Endodermal cell (in vitro differentiated cells): ENCODE measurements around the gene GJB3. TPM values are rescaled to one million over a fixed set of nuclear protein-coding genes. Genes with fewer than 3 reads are reported as not detected.

Source experiments
- DNase-seq: peaks from one replicate; pipeline ENCODE4 v3.0.0-alpha.2; 2017
- H3K27ac ChIP-seq: 2 replicates; pipeline ENCODE4 v1.5.1; 2013; ENCODE audit warnings: mild to moderate bottlenecking, low read depth, low read length, moderate library complexity
- H3K27me3 ChIP-seq: 2 replicates; pipeline ENCODE4 v1.6.1; 2013; ENCODE audit warnings: mild to moderate bottlenecking, low read length, moderate library complexity; ENCODE audit not compliant: insufficient read depth, control insufficient read depth, poor library complexity, severe bottlenecking
- H3K36me3 ChIP-seq: 2 replicates; pipeline ENCODE4 v1.7.0; 2013; ENCODE audit warnings: mild to moderate bottlenecking, low read length, moderate library complexity; ENCODE audit not compliant: control insufficient read depth, insufficient read depth
- H3K4me1 ChIP-seq: one replicate; pipeline ENCODE4 v1.7.0; 2013; ENCODE audit warnings: low read length; ENCODE audit not compliant: control insufficient read depth, insufficient read depth
- H3K4me3 ChIP-seq: 2 replicates; pipeline ENCODE4 v1.5.1; 2013; ENCODE audit warnings: mild to moderate bottlenecking, low read length, moderate library complexity
- H3K9ac ChIP-seq: 2 replicates; pipeline ENCODE4 v1.6.1; 2013; ENCODE audit warnings: mild to moderate bottlenecking, low read length, moderate library complexity; ENCODE audit not compliant: poor library complexity, severe bottlenecking; ENCODE audit errors: extremely low read depth
- H3K9me3 ChIP-seq: 2 replicates; pipeline ENCODE4 v1.6.1; 2013; ENCODE audit warnings: mild to moderate bottlenecking, low read length, moderate library complexity; ENCODE audit not compliant: control insufficient read depth
- H3K27ac Mint-ChIP-seq: 2 replicates; pipeline ENCODE4 v1.8.0; 2020; ENCODE audit warnings: mixed read lengths
- H3K27me3 Mint-ChIP-seq: 2 replicates; pipeline ENCODE4 v1.8.0; 2021; ENCODE audit warnings: mild to moderate bottlenecking, mixed read lengths; ENCODE audit not compliant: insufficient read depth
- H3K36me3 Mint-ChIP-seq: 2 replicates; pipeline ENCODE4 v1.8.0; 2020; ENCODE audit warnings: low read depth, mixed read lengths
- H3K4me1 Mint-ChIP-seq: 2 replicates; pipeline ENCODE4 v1.8.0; 2020; ENCODE audit warnings: mixed read lengths
- H3K4me3 Mint-ChIP-seq: 2 replicates; pipeline ENCODE4 v1.8.0; 2020; ENCODE audit warnings: mild to moderate bottlenecking, moderate library complexity, mixed read lengths
- H3K9me3 Mint-ChIP-seq: 2 replicates; pipeline ENCODE4 v1.8.0; 2020; ENCODE audit warnings: mild to moderate bottlenecking, mixed read lengths
- WGBS, 2 experiments: methylation state at CpG; one replicate each; pipeline versions ENCODE4 v1.1.5 to v1.1.7; 2013; ENCODE audit warnings: missing lambda C conversion rate in 2 of 2, mixed read lengths in 1 of 2; ENCODE audit not compliant: insufficient coverage in 1 of 2, insufficient read length in 1 of 2; 5-methylcytosine and 5-hydroxymethylcytosine counted together
- total RNA-seq, 2 donors: library from RNA; stranded (reverse); fragmentation: NEBNext Ultra II Directional in 1 of 2; extraction: Animal tissue kit (Norgen Biotek cat#: 25700) in 1 of 2; gene quantifications; 2 replicates in 1 of 2; 3 replicates in 1 of 2; pipeline ENCODE4 v1.2.1, GENCODE V29; 2021
- TF ChIP-seq, protein P1 (sequence below): fragments of 200-600 bp; sonication (generic); conservative IDR thresholded peaks from 2 replicates; pipeline ENCODE4 v1.5.0; 2021; ENCODE audit warnings: antibody characterized with exemption, mild to moderate bottlenecking

Gene GJB3
- total RNA-seq, 2 donors from 2014 or later = 0.38 to 2.9 TPM

DNA sequence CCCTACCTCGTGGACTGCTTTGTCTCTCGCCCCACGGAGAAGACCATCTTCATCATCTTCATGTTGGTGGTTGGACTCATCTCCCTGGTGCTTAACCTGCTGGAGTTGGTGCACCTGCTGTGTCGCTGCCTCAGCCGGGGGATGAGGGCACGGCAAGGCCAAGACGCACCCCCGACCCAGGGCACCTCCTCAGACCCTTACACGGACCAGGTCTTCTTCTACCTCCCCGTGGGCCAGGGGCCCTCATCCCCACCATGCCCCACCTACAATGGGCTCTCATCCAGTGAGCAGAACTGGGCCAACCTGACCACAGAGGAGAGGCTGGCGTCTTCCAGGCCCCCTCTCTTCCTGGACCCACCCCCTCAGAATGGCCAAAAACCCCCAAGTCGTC is 13.8 kb downstream of the GJB3 start:
- no peak overlapping the region for H3K27ac Mint-ChIP-seq
- Histone ChIP-seq H3K9me3 (no peaks in the 10 kb centered on the region), H3K36me3 (no peaks in the 10 kb centered on the region), H3K4me1 (no peaks in the 10 kb centered on the region), H3K27me3 (no peaks in the 10 kb centered on the region), H3K27ac (no peak overlapping the region), H3K9ac (no peak overlapping the region), H3K4me3 (no peak overlapping the region)
- H3K36me3 Mint-ChIP-seq = peaks cover 5% of the 10 kb centered on the region
- H3K4me3 Mint-ChIP-seq = no peak overlapping the region
- WGBS, 2 experiments = 93% methylated on average over 3 to 12 of the region's 12 CpGs
- peaks cover 24% of the 10 kb centered on the region for H3K4me1 Mint-ChIP-seq
- H3K9me3 Mint-ChIP-seq = no peaks in the 10 kb centered on the region
- TF ChIP-seq, protein P1, sequence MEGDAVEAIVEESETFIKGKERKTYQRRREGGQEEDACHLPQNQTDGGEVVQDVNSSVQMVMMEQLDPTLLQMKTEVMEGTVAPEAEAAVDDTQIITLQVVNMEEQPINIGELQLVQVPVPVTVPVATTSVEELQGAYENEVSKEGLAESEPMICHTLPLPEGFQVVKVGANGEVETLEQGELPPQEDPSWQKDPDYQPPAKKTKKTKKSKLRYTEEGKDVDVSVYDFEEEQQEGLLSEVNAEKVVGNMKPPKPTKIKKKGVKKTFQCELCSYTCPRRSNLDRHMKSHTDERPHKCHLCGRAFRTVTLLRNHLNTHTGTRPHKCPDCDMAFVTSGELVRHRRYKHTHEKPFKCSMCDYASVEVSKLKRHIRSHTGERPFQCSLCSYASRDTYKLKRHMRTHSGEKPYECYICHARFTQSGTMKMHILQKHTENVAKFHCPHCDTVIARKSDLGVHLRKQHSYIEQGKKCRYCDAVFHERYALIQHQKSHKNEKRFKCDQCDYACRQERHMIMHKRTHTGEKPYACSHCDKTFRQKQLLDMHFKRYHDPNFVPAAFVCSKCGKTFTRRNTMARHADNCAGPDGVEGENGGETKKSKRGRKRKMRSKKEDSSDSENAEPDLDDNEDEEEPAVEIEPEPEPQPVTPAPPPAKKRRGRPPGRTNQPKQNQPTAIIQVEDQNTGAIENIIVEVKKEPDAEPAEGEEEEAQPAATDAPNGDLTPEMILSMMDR = no peak
- no peak for DNase-seq
- peaks cover 35% of the 10 kb centered on the region for H3K27me3 Mint-ChIP-seq

DNA sequence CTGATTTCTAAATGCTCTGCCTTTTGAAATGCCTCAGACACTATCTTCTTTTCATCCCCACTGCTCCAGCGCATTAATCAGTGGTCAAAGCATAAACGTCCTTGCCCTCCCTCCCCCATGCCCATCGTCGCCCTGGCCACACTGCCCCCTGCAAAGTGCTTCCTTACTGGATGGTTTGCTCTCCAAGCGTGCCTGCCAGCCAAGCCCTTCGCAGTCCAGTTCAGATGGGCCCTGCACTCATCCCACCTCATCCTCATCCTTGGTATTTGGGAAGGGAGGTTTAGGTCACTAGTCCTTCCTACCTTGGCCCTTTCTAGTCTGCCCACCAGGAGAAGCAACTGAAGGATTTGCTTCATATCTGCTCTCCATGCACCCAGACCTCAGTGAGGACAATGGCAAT is 14.9 kb downstream of the GJB3 start:
- no peak overlapping the region for H3K4me3 ChIP-seq
- no peak overlapping the region for H3K27ac Mint-ChIP-seq
- H3K36me3 ChIP-seq = no peaks in the 10 kb centered on the region
- H3K27me3 Mint-ChIP-seq = peaks cover 29% of the 10 kb centered on the region
- 75 to 92% methylated on average over 2 to 6 of the region's 6 CpGs for WGBS, 2 experiments
- no peaks in the 10 kb centered on the region for H3K9me3 Mint-ChIP-seq
- no peak overlapping the region for H3K27ac ChIP-seq
- no peaks in the 10 kb centered on the region for H3K4me1 ChIP-seq
- peaks cover 24% of the 10 kb centered on the region for H3K4me1 Mint-ChIP-seq
- no peak overlapping the region for H3K4me3 Mint-ChIP-seq
- TF ChIP-seq, protein P1 = no peak
- H3K36me3 Mint-ChIP-seq = peaks cover 5% of the 10 kb centered on the region
- no peaks in the 10 kb centered on the region for H3K27me3 ChIP-seq
- H3K9ac ChIP-seq = no peak overlapping the region
- DNase-seq = no peak
- H3K9me3 ChIP-seq = no peaks in the 10 kb centered on the region

DNA sequence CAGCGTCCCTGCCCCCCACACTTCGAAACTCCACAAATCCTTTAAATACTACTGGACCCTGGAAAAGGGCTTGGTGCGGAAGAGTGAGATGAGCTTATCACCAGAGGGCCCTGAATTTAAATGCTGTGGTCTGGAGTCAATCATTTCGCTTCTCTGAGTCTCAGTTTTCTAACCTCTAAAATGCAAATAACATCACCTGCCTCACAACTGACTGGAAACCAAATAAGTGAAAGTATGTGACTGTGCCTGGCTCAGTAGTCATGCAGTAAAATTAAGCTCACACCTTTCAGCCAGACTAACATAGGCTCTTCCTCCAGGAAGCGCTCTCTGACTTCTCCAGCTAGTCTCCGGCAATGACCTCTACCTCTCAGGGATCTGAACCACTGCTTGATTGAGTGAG is 16.0 kb downstream of the GJB3 start:
- TF ChIP-seq, protein P1 = no peak
- H3K4me1 Mint-ChIP-seq = peaks cover 21% of the 10 kb centered on the region
- no peaks in the 10 kb centered on the region for H3K9me3 Mint-ChIP-seq
- no peak overlapping the region for H3K4me3 ChIP-seq
- H3K36me3 ChIP-seq = no peaks in the 10 kb centered on the region
- H3K4me3 Mint-ChIP-seq = no peak overlapping the region
- WGBS, 2 experiments = 83 to 85% methylated on average over 5 to 6 of the region's 6 CpGs
- no peaks in the 10 kb centered on the region for H3K4me1 ChIP-seq
- no peak for DNase-seq
- H3K27me3 Mint-ChIP-seq = peaks cover 19% of the 10 kb centered on the region
- no peaks in the 10 kb centered on the region for H3K27me3 ChIP-seq
- no peak overlapping the region for H3K27ac ChIP-seq
- H3K36me3 Mint-ChIP-seq = peaks cover 5% of the 10 kb centered on the region
- H3K27ac Mint-ChIP-seq = no peak overlapping the region
- H3K9me3 ChIP-seq = no peaks in the 10 kb centered on the region
- H3K9ac ChIP-seq = no peak overlapping the region
